HG02943 (cell line): Measurements from ENCODE around the gene COL9A3.
"Not testable (repeated sequence)": the region's sequence is repeated elsewhere in the genome, so short reads cannot be mapped to it uniquely, and the experiment has no call there.

Source experiments
- ATAC-seq: cut with Tn5 transposase; IDR thresholded peaks from one replicate; pipeline ENCODE4 v1.9.1; 2021; ENCODE audit warnings: mild to moderate bottlenecking, low read depth, moderate library complexity; ENCODE audit not compliant: unreplicated experiment

COL9A3 gene

GRCh38 chr20:62850333-62850974 is 33.6 kb downstream of the COL9A3 start:
- no peak for ATAC-seq

- no peak for ATAC-seq
Observed at GRCh38 chr20:62852196-62852595, 35.3 kb downstream of the COL9A3 start.

GRCh38 chr20:62852841-62853240 is 36.0 kb downstream of the COL9A3 start:
- ATAC-seq, result no peak

DNA sequence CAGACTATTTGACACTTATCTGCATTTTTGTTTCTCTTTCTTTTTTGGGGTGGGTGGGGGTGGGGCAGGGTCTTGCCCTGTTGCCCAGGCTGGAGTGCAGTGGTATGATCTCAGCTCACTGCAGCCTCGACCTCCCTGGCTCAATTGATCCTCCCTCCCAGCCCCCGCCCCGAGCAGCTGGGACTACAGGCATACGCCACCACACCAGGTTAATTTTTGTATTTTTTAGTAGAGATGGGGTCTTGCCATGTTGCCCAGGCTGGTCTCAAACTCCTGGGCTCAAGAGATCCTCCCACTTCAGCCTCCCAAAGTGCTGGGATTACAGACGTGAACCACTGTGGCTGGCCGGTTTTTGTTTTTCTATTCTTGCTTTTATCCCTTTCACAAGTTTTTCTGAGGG is 36.5 kb downstream of the COL9A3 start:
- ATAC-seq, result not testable (repeated sequence)

DNA sequence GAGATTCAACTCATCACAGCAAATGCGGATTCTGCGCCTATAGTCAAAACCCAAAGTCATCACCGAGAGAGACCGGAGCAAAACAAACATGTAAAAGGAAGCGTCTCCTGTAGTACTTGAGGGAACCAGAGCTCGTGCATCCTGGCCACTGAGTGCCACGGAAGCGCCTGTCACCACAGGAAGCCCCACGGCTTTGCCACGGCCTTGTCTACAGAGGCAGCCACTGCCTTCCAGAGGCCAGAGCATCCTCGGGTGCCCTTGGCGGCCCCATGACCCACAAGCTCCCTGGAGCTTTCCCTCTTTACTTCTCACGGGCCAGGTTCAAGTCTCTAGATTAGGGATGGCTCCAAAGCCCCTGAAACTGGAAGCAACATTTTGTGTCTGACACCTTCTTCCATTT is 37.3 kb downstream of the COL9A3 start:
- no peak for ATAC-seq

- ATAC-seq, result no peak
Observed at GRCh38 chr20:62855120-62855519, 38.3 kb downstream of the COL9A3 start.

- ATAC-seq, result no peak
Observed at GRCh38 chr20:62856931-62857619, 40.2 kb downstream of the COL9A3 start.

- ATAC-seq, result no peak
Observed at GRCh38 chr20:62858058-62858830, 41.4 kb downstream of the COL9A3 start.

DNA sequence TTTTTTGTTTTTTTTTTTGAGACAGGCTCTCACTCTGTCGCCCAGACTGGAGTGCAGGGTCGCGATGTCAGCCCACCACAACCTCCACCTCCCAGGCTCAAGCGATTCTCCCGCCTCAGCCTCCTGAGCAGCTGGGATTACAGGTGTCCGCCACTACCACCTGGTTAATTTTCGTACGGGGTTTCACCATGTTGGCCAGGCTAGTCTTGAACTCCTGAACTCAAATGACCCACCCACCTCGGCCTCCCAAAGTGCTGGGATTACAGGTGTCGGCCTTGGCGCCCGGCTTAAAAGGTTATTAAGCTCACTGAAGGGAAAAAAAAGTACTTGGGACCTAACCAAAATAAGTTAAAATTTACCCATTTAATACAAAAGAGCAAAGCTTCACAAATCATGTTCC is 42.9 kb downstream of the COL9A3 start:
- no peak for ATAC-seq

GRCh38 chr20:62860391-62860923 is 43.6 kb downstream of the COL9A3 start:
- no peak for ATAC-seq

DNA sequence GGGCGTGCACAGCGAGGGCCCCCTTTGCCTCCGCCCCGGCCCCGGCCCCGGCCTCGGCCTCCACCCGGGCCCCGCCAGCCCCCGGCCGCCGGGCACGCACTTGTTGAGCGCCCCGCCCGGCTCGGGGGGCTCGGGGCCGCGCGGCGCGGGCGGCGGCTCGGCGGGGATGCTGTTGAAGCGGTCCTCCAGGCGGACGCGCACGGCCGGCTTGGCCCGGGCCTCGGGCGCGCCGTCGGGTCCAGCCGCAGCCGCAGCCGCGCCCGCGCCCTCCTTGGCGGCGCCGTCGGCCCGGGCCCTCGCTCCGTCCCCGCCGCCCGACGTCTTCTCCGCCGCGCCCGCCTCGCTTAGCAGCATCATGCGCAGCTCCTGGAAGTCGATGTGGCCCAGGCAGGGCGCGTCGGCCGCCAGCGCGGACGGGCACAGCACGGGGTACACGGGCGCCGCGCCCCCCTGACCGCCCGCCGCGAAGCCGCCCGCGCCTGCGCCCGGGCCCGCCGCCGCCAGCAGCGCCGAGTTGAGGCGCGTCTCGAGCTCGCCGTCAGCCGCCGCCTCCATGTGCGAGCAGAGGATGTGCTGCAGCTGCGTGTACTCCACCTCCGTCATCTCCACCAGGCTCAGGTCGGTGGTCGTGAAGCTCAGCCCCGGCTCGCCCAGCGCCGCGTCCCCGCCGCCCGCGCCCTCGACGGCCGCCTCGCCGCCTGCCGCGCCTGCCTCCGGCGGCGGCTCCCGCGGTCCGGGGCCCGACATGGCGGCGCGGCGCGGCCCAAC is 44.3 kb downstream of the COL9A3 start:
- ATAC-seq, result peak; percentile 39

DNA sequence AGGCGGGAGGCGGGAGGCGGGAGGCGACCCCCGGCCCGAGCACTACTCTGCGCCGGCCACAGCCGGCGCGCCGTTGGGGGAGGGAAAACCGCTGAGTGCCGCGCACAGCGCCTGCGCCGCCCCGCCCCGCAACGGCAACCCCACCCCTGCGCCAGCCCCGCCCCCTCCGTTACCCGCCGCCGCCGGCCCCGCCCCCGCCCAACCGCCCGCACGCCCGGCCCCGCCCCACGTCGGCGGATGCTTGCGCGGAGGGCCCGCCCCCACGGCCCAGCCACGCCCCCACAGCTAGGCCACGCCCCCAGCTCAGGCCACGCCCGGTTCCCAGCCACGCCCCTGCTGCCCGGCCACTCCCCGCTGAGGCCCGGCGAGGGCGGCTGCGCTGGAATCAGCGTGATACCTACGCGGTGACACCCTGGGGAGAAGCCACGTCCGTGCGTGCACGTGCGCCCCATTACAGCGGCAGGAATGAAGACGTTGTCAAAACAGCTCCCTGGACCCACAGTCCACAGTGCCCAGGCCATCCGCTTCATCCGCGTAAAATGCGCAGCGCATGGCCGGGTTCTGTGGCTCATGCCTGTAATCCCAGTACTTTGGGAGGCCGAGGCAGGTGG is 45.0 kb downstream of the COL9A3 start, which contains the start of gene TCFL5:
Gene TCFL5 (minus strand): TSS at position 97 of the 611 bp plus-strand sequence. CDS start 152 bp downstream, outside the sequence.
- peak; percentile 53 for ATAC-seq

- ATAC-seq, result no peak
Observed at GRCh38 chr20:62864207-62864606, 47.4 kb downstream of the COL9A3 start.

- ATAC-seq, result no peak
Observed at GRCh38 chr20:62872184-62872847, 55.5 kb downstream of the COL9A3 start.

- ATAC-seq, result no peak
Observed at GRCh38 chr20:62872862-62873261, 56.0 kb downstream of the COL9A3 start.

GRCh38 chr20:62873280-62873679 is 56.4 kb downstream of the COL9A3 start:
- ATAC-seq, result no peak

DNA sequence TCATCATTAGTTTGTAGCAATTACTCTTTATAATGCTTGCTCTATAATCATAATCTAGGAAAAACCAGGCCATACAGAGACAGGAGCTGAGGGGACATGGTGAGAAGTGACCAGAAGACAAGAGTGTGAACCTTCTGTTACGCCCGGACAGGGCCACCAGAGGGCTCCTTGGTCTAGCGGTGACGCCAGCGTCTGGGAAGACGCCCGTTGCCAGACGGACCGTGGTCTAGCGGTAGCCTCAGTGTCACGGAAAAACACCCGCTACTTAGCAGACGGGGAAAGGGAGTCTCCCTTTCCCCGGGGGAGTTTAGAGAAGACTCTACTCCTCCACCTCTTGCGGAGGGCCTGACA is 56.8 kb downstream of the COL9A3 start:
- not testable (repeated sequence) for ATAC-seq

GRCh38 chr20:62874964-62875344 is 58.1 kb downstream of the COL9A3 start:
- no peak for ATAC-seq
